Gastroesophageal sphincter (tissue), 4 donors: ENCODE results near the gene UBE3D. TPM values are rescaled to one million over a fixed set of nuclear protein-coding genes. Genes with fewer than 3 reads are reported as not detected.

Source experiments
- ATAC-seq: fragments of 150-250 bp; one replicate; pipeline ENCODE4 v1.9.1; 2016; ENCODE audit warnings: mild to moderate bottlenecking, moderate library complexity
- H3K27ac ChIP-seq, 4 donors: fragments of 200-600 bp; sonication (generic) in 3 of 4; 1 replicate in 3 of 4; 2 replicates in 1 of 4; pipeline ENCODE4 v1.5.1; 2016 to 2019
- H3K27me3 ChIP-seq: fragments of 200-600 bp; sonication (generic); one replicate; pipeline ENCODE4 v1.5.1; 2019
- H3K36me3 ChIP-seq, 2 donors: fragments of 200-600 bp; sonication (generic); one replicate each; pipeline ENCODE4 v1.5.1; 2019; ENCODE audit warnings: control low read depth in 1 of 2
- H3K4me1 ChIP-seq, 3 donors: fragments of 200-600 bp; sonication (generic); 1 replicate in 2 of 3; 2 replicates in 1 of 3; pipeline ENCODE4 v1.5.1; 2016 to 2019; ENCODE audit warnings: control low read depth in 2 of 3
- H3K4me3 ChIP-seq, 2 donors: fragments of 200-600 bp; sonication (generic); one replicate each; pipeline ENCODE4 v1.5.1; 2019; ENCODE audit warnings: mild to moderate bottlenecking in 1 of 2, moderate library complexity in 1 of 2
- H3K9me3 ChIP-seq, 3 donors: fragments of 200-600 bp; sonication (generic); one replicate each; pipeline ENCODE4 v1.5.1; 2017 to 2019; ENCODE audit warnings: control low read depth in 2 of 3
- CTCF ChIP-seq, 4 experiments: fragments of 200-600 bp in 2 of 4; fragments of 450-650 bp in 2 of 4; sonication (generic) in 1 of 4; IDR thresholded peaks; one replicate each; pipeline ENCODE4 v1.5.1; 2017 to 2019; ENCODE audit warnings: antibody characterized with exemption in 4 of 4, mild to moderate bottlenecking in 2 of 4, moderate library complexity in 2 of 4
- EP300 ChIP-seq: sonication (generic); formaldehyde crosslinking; IDR thresholded peaks from one replicate; pipeline ENCODE4 v1.6.1; 2017; ENCODE audit warnings: antibody characterized with exemption, mild to moderate bottlenecking
- POLR2A ChIP-seq, 2 donors: fragments of 450-650 bp; IDR thresholded peaks; one replicate each; pipeline ENCODE4 v1.6.1; 2017; ENCODE audit warnings: antibody characterized with exemption in 2 of 2, mild to moderate bottlenecking in 2 of 2, moderate library complexity in 1 of 2
- POLR2AphosphoS5 ChIP-seq: sonication (generic); formaldehyde crosslinking; IDR thresholded peaks from one replicate; pipeline ENCODE4 v1.6.1; 2017; ENCODE audit warnings: antibody characterized with exemption
- WGBS, 2 donors: methylation state at CpG; one replicate each; pipeline ENCODE4 v1.1.5; 2018; ENCODE audit warnings: low coverage in 1 of 2; 5-methylcytosine and 5-hydroxymethylcytosine counted together
- total RNA-seq, 4 donors: library from RNA; depleted of rRNA; stranded (reverse); fragments of >200 nt; gene quantifications; one replicate each; pipeline ENCODE4 v1.1.0, GENCODE V29; 2016

Gene UBE3D
- total RNA-seq, 4 donors from 2014 or later, result 3.4 to 13.1 (median 7.3) TPM

GRCh38 chr6:82906951-82907350, 158.7 kb downstream of the UBE3D start:
- TF ChIP-seq CTCF (IDR thresholded peaks at IDR 0.05) (no peak), POLR2AphosphoS5 (no peak), EP300 (no peak), POLR2A (IDR thresholded peaks at IDR 0.05) (no peak)
- H3K4me1 ChIP-seq, result peaks cover 3 to 44% (median 4%) of the 10 kb centered on the region in 3 donors
- no peak overlapping the region for H3K4me3 ChIP-seq
- 10% methylated on average over 1 of the region's 1 CpG; no CpG with 5 or more reads in 1 of the 2 donors for WGBS, 2 donors
- H3K27me3 ChIP-seq, result no peaks in the 10 kb centered on the region
- no peaks in the 10 kb centered on the region for H3K36me3 ChIP-seq
- H3K9me3 ChIP-seq, result no peaks in the 10 kb centered on the region
- ATAC-seq, result no peak
- H3K27ac ChIP-seq, result peak overlapping the region in 2 of 4 donors; percentile 6 to 29

GRCh38 chr6:82906489-82906888, 159.2 kb downstream of the UBE3D start:
- Histone ChIP-seq H3K4me1 (peaks cover 3 to 42% (median 4%) of the 10 kb centered on the region in 3 donors), H3K36me3 (no peaks in the 10 kb centered on the region), H3K9me3 (no peaks in the 10 kb centered on the region), H3K4me3 (no peak overlapping the region), H3K27ac (peak overlapping the region in 2 of 4 donors; percentile 6 to 29), H3K27me3 (no peaks in the 10 kb centered on the region)
- no peak for ATAC-seq
- TF ChIP-seq CTCF (IDR thresholded peaks at IDR 0.05) (no peak), POLR2AphosphoS5 (no peak), EP300 (no peak), POLR2A (IDR thresholded peaks at IDR 0.05) (no peak)

GRCh38 chr6:82904860-82905259, 160.8 kb downstream of the UBE3D start:
- TF ChIP-seq POLR2A (IDR thresholded peaks at IDR 0.05) (no peak), CTCF (IDR thresholded peaks at IDR 0.05) (no peak), POLR2AphosphoS5 (no peak), EP300 (no peak)
- WGBS, 2 donors, result 56 to 92% methylated on average over 1 of the region's 1 CpG
- ATAC-seq, result no peak
- H3K36me3 ChIP-seq, result no peaks in the 10 kb centered on the region
- H3K4me3 ChIP-seq, result no peak overlapping the region
- H3K9me3 ChIP-seq, result no peaks in the 10 kb centered on the region
- H3K4me1 ChIP-seq, result peaks cover 3 to 30% (median 4%) of the 10 kb centered on the region in 3 donors
- H3K27me3 ChIP-seq, result no peaks in the 10 kb centered on the region
- H3K27ac ChIP-seq, result no peak overlapping the region

GRCh38 chr6:82904257-82904656, 161.4 kb downstream of the UBE3D start:
- Histone ChIP-seq H3K4me3 (no peak overlapping the region), H3K27ac (no peak overlapping the region), H3K27me3 (no peaks in the 10 kb centered on the region), H3K36me3 (no peaks in the 10 kb centered on the region), H3K9me3 (no peaks in the 10 kb centered on the region), H3K4me1 (peaks cover 3 to 24% (median 4%) of the 10 kb centered on the region in 3 donors)
- no peak for TF ChIP-seq CTCF (IDR thresholded peaks at IDR 0.05)
- TF ChIP-seq EP300, result no peak
- TF ChIP-seq POLR2AphosphoS5, result no peak
- no peak for TF ChIP-seq POLR2A (IDR thresholded peaks at IDR 0.05)
- no peak for ATAC-seq
- 15 to 68% methylated on average over 4 of the region's 4 CpGs for WGBS, 2 donors

- no peaks in the 10 kb centered on the region for H3K36me3 ChIP-seq
- H3K27ac ChIP-seq, result no peak overlapping the region
- peaks cover 3 to 16% (median 4%) of the 10 kb centered on the region in 3 donors for H3K4me1 ChIP-seq
- H3K27me3 ChIP-seq, result no peaks in the 10 kb centered on the region
- no peak for ATAC-seq
- no peaks in the 10 kb centered on the region for H3K9me3 ChIP-seq
- TF ChIP-seq CTCF (IDR thresholded peaks at IDR 0.05) (no peak), POLR2A (IDR thresholded peaks at IDR 0.05) (no peak)
- 53 to 83% methylated on average over 2 of the region's 2 CpGs for WGBS, 2 donors
- H3K4me3 ChIP-seq, result no peak overlapping the region
Observed at GRCh38 chr6:82902290-82902689, 163.4 kb downstream of the UBE3D start.
